Liver (tissue), 3 donors: ENCODE measurements around the gene CCDC50.

Source experiments
- FOXA1 ChIP-seq: IDR thresholded peaks from 2 replicates; pipeline ENCODE4 v1.6.1; 2016; ENCODE audit warnings: antibody characterized with exemption
- HNF4G ChIP-seq: IDR thresholded peaks from 2 replicates; pipeline ENCODE4 v1.6.1; 2016; ENCODE audit warnings: antibody characterized with exemption
- JUND ChIP-seq, 2 donors: IDR thresholded peaks; 2 replicates each; pipeline ENCODE4 v1.6.1; 2016; ENCODE audit warnings: antibody characterized with exemption in 2 of 2
- RAD21 ChIP-seq, 2 donors: IDR thresholded peaks; 2 replicates each; pipeline ENCODE4 v1.6.1; 2016; ENCODE audit warnings: antibody characterized with exemption in 2 of 2, mild to moderate bottlenecking in 2 of 2
- RXRA ChIP-seq, 2 donors: IDR thresholded peaks; 2 replicates each; pipeline ENCODE4 v1.6.1; 2017 to 2018; ENCODE audit warnings: antibody characterized with exemption in 2 of 2, mild to moderate bottlenecking in 1 of 2
- TAF1 ChIP-seq: conservative IDR thresholded peaks from 2 replicates; pipeline ENCODE4 v1.6.1; 2016; ENCODE audit warnings: antibody characterized with exemption, mild to moderate bottlenecking
- YY1 ChIP-seq: IDR thresholded peaks from 2 replicates; pipeline ENCODE4 v1.6.1; 2016; ENCODE audit warnings: antibody characterized with exemption, mild to moderate bottlenecking
- TF ChIP-seq, protein P1 (sequence below): fragments of 150-350 bp; IDR thresholded peaks from 2 replicates; pipeline ENCODE4 v1.5.1; 2017; ENCODE audit warnings: improper control_type of control experiment, low read depth, low read length; ENCODE audit not compliant: missing input control
- TF ChIP-seq, protein P2 (sequence below): IDR thresholded peaks from 2 replicates; pipeline ENCODE4 v1.6.1; 2016; ENCODE audit warnings: antibody characterized with exemption
- TF ChIP-seq, protein P3 (sequence below): IDR thresholded peaks from 2 replicates; pipeline ENCODE4 v1.6.1; 2016; ENCODE audit warnings: antibody characterized with exemption
- TF ChIP-seq, protein P4 (sequence below): IDR thresholded peaks from 2 replicates; pipeline ENCODE4 v1.6.1; 2016; ENCODE audit warnings: antibody characterized with exemption, mild to moderate bottlenecking
- TF ChIP-seq, protein P5 (sequence below): IDR thresholded peaks from 2 replicates; pipeline ENCODE4 v1.6.1; 2016; ENCODE audit warnings: antibody characterized with exemption
- donor health status: healthy.
- donor health status: healthy.

DNA sequence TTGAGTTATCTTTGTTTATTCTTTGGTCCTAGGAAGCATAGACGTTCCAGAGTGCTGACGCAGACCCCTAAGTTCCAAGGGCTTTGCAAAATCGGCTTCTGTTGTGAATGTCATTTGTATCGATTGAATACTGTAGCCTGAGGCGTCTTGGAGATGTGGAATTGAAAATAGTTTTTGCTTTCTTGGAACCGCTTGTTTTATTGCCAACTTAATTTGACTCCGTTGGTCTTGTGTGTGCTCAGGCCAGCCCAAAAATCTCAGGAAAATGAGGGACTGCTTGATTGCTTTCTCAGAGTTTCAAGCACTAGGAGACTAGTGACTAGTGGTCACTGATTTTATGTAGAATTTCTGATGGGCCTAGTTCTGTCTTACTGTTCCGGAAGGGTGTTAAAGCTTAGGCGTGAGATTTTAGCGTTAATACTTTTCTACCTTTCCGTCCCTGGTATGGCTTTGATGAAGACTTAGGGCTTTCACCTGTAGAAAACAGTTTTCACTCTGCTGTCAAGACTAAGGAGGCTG is 1.4 kb downstream of the CCDC50 start:
- TF ChIP-seq, protein P1, sequence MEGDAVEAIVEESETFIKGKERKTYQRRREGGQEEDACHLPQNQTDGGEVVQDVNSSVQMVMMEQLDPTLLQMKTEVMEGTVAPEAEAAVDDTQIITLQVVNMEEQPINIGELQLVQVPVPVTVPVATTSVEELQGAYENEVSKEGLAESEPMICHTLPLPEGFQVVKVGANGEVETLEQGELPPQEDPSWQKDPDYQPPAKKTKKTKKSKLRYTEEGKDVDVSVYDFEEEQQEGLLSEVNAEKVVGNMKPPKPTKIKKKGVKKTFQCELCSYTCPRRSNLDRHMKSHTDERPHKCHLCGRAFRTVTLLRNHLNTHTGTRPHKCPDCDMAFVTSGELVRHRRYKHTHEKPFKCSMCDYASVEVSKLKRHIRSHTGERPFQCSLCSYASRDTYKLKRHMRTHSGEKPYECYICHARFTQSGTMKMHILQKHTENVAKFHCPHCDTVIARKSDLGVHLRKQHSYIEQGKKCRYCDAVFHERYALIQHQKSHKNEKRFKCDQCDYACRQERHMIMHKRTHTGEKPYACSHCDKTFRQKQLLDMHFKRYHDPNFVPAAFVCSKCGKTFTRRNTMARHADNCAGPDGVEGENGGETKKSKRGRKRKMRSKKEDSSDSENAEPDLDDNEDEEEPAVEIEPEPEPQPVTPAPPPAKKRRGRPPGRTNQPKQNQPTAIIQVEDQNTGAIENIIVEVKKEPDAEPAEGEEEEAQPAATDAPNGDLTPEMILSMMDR, result no peak
- TF ChIP-seq RAD21 (IDR thresholded peaks at IDR 0.05), result no peak
- TF ChIP-seq, protein P2, sequence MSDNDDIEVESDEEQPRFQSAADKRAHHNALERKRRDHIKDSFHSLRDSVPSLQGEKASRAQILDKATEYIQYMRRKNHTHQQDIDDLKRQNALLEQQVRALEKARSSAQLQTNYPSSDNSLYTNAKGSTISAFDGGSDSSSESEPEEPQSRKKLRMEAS, result no peak
- TF ChIP-seq, protein P3, sequence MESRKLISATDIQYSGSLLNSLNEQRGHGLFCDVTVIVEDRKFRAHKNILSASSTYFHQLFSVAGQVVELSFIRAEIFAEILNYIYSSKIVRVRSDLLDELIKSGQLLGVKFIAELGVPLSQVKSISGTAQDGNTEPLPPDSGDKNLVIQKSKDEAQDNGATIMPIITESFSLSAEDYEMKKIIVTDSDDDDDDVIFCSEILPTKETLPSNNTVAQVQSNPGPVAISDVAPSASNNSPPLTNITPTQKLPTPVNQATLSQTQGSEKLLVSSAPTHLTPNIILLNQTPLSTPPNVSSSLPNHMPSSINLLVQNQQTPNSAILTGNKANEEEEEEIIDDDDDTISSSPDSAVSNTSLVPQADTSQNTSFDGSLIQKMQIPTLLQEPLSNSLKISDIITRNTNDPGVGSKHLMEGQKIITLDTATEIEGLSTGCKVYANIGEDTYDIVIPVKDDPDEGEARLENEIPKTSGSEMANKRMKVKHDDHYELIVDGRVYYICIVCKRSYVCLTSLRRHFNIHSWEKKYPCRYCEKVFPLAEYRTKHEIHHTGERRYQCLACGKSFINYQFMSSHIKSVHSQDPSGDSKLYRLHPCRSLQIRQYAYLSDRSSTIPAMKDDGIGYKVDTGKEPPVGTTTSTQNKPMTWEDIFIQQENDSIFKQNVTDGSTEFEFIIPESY, result no peak
- TF ChIP-seq, protein P4, sequence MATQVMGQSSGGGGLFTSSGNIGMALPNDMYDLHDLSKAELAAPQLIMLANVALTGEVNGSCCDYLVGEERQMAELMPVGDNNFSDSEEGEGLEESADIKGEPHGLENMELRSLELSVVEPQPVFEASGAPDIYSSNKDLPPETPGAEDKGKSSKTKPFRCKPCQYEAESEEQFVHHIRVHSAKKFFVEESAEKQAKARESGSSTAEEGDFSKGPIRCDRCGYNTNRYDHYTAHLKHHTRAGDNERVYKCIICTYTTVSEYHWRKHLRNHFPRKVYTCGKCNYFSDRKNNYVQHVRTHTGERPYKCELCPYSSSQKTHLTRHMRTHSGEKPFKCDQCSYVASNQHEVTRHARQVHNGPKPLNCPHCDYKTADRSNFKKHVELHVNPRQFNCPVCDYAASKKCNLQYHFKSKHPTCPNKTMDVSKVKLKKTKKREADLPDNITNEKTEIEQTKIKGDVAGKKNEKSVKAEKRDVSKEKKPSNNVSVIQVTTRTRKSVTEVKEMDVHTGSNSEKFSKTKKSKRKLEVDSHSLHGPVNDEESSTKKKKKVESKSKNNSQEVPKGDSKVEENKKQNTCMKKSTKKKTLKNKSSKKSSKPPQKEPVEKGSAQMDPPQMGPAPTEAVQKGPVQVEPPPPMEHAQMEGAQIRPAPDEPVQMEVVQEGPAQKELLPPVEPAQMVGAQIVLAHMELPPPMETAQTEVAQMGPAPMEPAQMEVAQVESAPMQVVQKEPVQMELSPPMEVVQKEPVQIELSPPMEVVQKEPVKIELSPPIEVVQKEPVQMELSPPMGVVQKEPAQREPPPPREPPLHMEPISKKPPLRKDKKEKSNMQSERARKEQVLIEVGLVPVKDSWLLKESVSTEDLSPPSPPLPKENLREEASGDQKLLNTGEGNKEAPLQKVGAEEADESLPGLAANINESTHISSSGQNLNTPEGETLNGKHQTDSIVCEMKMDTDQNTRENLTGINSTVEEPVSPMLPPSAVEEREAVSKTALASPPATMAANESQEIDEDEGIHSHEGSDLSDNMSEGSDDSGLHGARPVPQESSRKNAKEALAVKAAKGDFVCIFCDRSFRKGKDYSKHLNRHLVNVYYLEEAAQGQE, result no peak
- no peak for TF ChIP-seq FOXA1
- TF ChIP-seq RXRA (IDR thresholded peaks at IDR 0.05), result no peak
- TF ChIP-seq JUND (IDR thresholded peaks at IDR 0.05), result no peak
- no peak for TF ChIP-seq TAF1
- no peak for TF ChIP-seq YY1
- TF ChIP-seq, protein P5, sequence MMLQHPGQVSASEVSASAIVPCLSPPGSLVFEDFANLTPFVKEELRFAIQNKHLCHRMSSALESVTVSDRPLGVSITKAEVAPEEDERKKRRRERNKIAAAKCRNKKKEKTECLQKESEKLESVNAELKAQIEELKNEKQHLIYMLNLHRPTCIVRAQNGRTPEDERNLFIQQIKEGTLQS, result no peak
- no peak for TF ChIP-seq HNF4G
